HG02763 (cell line): ENCODE results near the gene CISD2.
"Not testable (repeated sequence)": the region's sequence is repeated elsewhere in the genome, so short reads cannot be mapped to it uniquely, and the experiment has no call there.

ENCODE experiments used
- ATAC-seq: cut with Tn5 transposase; IDR thresholded peaks from one replicate; pipeline ENCODE4 v1.9.1; 2021; ENCODE audit warnings: mild to moderate bottlenecking, moderate library complexity; ENCODE audit not compliant: unreplicated experiment

CISD2 gene

GRCh38 chr4:102868781-102869568 is at the start of gene CISD2:
CISD2 (plus strand) TSS chr4:102868992; CDS start chr4:102869085, 93 bp downstream.
- ATAC-seq = peak; percentile 85

GRCh38 chr4:102819100-102819499 is 49.7 kb upstream of the CISD2 start:
- ATAC-seq = not testable (repeated sequence)

- ATAC-seq = no peak
Observed at GRCh38 chr4:102819588-102820365, 49.0 kb upstream of the CISD2 start.

GRCh38 chr4:102823464-102823863 is 45.3 kb upstream of the CISD2 start:
- no peak for ATAC-seq

GRCh38 chr4:102823897-102824296 is 44.9 kb upstream of the CISD2 start:
- ATAC-seq = no peak

- ATAC-seq = no peak
Observed at GRCh38 chr4:102824398-102824797, 44.4 kb upstream of the CISD2 start.

- no peak for ATAC-seq
Observed at GRCh38 chr4:102825261-102826091, 43.3 kb upstream of the CISD2 start.

GRCh38 chr4:102826105-102826889 is 42.5 kb upstream of the CISD2 start:
- no peak for ATAC-seq

- ATAC-seq = peak; percentile 27
Observed at GRCh38 chr4:102826890-102827673, 41.7 kb upstream of the CISD2 start, which contains the start of gene UBE2D3. UBE2D3 (minus strand) TSS chr4:102827551; CDS start chr4:102826508, 1,043 bp downstream.

GRCh38 chr4:102827674-102828496 is 40.9 kb upstream of the CISD2 start:
- ATAC-seq = peak; percentile 81

- no peak for ATAC-seq
Observed at GRCh38 chr4:102828497-102828808, 40.3 kb upstream of the CISD2 start.

GRCh38 chr4:102829803-102830202 is 39.0 kb upstream of the CISD2 start:
- ATAC-seq = no peak

GRCh38 chr4:102832105-102832504 is 36.7 kb upstream of the CISD2 start:
- no peak for ATAC-seq

GRCh38 chr4:102832667-102833066 is 36.1 kb upstream of the CISD2 start:
- no peak for ATAC-seq

- ATAC-seq = no peak
Observed at GRCh38 chr4:102836596-102836995, 32.2 kb upstream of the CISD2 start.

- no peak for ATAC-seq
Observed at GRCh38 chr4:102842367-102842766, 26.4 kb upstream of the CISD2 start.

- ATAC-seq = no peak
Observed at GRCh38 chr4:102843273-102843672, 25.5 kb upstream of the CISD2 start.

- ATAC-seq = no peak
Observed at GRCh38 chr4:102843938-102844337, 24.9 kb upstream of the CISD2 start.

- no peak for ATAC-seq
Observed at GRCh38 chr4:102847687-102848086, 21.1 kb upstream of the CISD2 start.
